ENCODE data around the gene SPACA5B. TPM values are rescaled to one million over a fixed set of nuclear protein-coding genes. Genes with fewer than 3 reads are reported as not detected.
"Not testable (repeated sequence)": the region's sequence is repeated elsewhere in the genome, so short reads cannot be mapped to it uniquely, and the experiment has no call there.

The SPACA5B gene
- total and polyA plus RNA-seq, 12 donors, result not detected

DNA sequence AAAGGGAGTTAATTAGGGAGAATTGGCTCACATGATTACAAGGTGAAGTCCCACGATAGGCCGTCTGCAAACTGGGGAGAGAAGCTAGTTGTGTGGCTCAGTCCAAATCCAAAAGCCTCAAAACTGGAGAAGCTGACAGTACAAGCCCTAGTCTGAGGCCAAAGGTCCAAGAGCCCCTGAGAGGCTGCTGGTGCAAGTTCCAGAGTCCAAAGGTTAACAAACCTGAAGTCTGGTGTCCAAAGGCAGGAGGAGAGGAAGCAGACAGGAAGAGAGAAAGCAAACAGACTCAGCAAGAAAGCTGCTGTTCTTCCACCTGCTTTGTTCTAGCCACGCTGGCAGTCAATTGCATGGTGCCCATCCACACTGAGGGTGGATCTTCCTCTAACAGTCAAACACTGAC, 29.0 kb upstream of the SPACA5B start:
- intact Hi-C loops (cut with DNase I), result no loop called here
- H3K36me3 ChIP-seq, result no peaks in the 10 kb centered on the region
- peaks cover 0 to 9% (median 0%) of the 10 kb centered on the region in 11 donors for H3K9me3 ChIP-seq
- H3K4me1 ChIP-seq, result no peaks in the 10 kb centered on the region
- H3K4me3 ChIP-seq, result no peak overlapping the region
- no peak overlapping the region for H3K27ac ChIP-seq
- 78 to 94% methylated on average over 3 of the region's 3 CpGs for whole genome bisulfite sequencing, 2 donors
- DNase-seq (no peak), ATAC-seq (no peak)
- TF ChIP-seq, protein P1, sequence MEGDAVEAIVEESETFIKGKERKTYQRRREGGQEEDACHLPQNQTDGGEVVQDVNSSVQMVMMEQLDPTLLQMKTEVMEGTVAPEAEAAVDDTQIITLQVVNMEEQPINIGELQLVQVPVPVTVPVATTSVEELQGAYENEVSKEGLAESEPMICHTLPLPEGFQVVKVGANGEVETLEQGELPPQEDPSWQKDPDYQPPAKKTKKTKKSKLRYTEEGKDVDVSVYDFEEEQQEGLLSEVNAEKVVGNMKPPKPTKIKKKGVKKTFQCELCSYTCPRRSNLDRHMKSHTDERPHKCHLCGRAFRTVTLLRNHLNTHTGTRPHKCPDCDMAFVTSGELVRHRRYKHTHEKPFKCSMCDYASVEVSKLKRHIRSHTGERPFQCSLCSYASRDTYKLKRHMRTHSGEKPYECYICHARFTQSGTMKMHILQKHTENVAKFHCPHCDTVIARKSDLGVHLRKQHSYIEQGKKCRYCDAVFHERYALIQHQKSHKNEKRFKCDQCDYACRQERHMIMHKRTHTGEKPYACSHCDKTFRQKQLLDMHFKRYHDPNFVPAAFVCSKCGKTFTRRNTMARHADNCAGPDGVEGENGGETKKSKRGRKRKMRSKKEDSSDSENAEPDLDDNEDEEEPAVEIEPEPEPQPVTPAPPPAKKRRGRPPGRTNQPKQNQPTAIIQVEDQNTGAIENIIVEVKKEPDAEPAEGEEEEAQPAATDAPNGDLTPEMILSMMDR (IDR thresholded peaks at IDR 0.05), result no peak
- H3K27me3 ChIP-seq, result peaks cover 0 to 3% (median 0%) of the 10 kb centered on the region in 7 donors

DNA sequence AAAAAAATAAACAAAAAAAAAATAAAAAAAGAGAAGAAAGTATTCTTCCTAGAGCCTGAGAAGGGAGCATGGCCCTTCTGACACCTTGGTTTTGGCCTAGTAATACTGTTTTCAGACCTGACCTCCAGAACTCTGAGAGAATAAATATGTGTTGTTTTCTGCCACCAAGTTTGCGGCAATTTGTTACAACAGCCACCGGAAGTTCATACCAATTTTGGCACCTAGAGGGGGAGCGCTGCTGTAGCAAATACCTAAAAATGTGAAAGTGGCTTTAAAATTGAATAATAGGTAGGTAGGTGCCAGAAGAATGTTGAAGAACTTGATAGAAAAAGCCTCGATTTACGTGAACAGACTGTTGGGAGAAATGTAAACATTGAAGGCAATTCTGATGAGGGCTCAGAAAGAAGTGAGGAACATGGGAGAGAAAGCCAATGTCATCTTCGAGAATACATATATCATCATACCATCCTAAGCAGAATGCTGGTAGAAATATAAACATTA, 27.5 kb upstream of the SPACA5B start:
- no peak overlapping the region for H3K4me3 ChIP-seq
- no peak overlapping the region for H3K27ac ChIP-seq
- WGBS, 2 donors, result 95 to 98% methylated on average over 6 of the region's 6 CpGs
- intact Hi-C loops (cut with DNase I), result no loop called here
- H3K9me3 ChIP-seq, result peaks cover 0 to 9% (median 0%) of the 10 kb centered on the region in 11 donors
- no peaks in the 10 kb centered on the region for H3K4me1 ChIP-seq
- H3K36me3 ChIP-seq, result no peaks in the 10 kb centered on the region
- no peak for ATAC-seq
- no peak for DNase-seq
- peaks cover 0 to 3% (median 0%) of the 10 kb centered on the region in 7 donors for H3K27me3 ChIP-seq
- TF ChIP-seq, protein P1 (IDR thresholded peaks at IDR 0.05), result no peak

DNA sequence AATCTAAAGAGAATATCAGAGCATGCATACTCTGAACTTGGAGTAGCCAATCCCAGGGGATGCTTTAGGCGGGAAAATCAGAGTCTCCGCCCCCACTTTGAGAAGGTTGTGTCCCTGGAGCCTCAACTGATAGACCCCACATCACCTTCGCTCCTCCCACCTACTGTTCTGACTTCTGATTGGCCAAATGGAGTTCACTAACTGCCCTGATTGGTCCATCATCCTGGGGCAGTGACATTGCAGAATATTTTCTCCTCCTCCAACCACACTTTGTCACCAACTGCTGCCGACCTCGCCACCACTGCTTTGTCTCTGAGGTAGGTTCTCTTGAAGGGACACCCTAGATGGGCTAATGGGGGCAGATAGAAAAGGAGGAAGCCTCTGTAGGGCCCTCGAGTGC, 22.7 kb upstream of the SPACA5B start:
- H3K27me3 ChIP-seq, result no peaks in the 10 kb centered on the region
- DNase-seq (no peak), ATAC-seq (no peak)
- intact Hi-C loops (cut with DNase I), result no loop called here
- TF ChIP-seq, protein P1 (IDR thresholded peaks at IDR 0.05), result no peak
- H3K9me3 ChIP-seq, result no peaks in the 10 kb centered on the region
- H3K4me1 ChIP-seq, result no peaks in the 10 kb centered on the region
- 76 to 91% methylated on average over 6 of the region's 6 CpGs for WGBS, 2 donors
- no peak overlapping the region for H3K27ac ChIP-seq
- H3K36me3 ChIP-seq, result no peaks in the 10 kb centered on the region
- H3K4me3 ChIP-seq, result no peak overlapping the region

DNA sequence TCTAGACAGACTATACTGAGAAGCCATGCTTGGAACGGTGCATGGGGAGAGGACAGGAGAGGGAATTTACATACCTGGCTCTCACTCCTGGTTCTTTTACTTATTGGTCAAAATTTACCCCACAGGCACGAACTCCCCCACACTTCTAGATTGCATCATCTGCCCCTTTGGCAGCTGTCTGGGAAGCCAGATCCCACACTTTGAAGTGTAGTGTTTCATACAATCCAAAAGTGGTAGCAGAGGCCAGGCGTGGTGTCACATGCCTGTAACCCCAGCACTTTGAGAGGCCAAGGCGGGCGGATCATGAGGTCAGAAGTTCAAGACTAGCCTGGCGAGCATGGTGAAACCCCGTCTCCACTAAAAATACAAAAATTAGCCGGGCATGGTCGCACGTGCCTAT, 5.1 kb upstream of the SPACA5B start:
- DNase-seq; H3K4me3 ChIP-seq; H3K4me1 ChIP-seq; H3K27ac ChIP-seq; intact Hi-C loops (cut with DNase I); H3K9me3 ChIP-seq; H3K27me3 ChIP-seq; H3K36me3 ChIP-seq; ATAC-seq: not testable (repeated sequence)
- WGBS, 2 donors, result 78 to 79% methylated on average over 10 of the region's 10 CpGs

DNA sequence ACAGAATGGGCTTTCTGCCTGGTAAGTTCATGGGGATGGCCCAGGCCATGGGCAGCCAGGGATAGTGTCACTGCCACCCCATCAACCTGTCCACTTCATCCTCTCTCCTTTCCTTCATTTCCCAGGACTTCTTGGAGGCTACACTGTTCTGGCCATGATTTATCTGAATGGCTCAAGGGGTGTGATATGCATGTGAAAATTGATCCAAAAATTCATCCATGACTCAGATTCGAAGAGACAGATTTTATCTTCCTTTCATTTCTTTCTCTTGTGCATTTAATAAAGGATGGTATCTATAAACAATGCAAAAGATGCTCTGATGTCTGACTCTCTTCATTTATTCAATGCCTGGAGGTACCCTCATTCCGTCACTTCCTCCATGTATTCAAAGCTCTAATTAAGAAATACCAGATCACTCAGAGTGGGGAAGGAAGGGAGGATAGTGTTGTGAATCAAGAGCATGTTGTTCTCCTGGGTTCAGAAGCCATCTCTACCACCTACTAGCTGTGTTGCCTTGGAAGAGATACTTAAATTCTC, 1.9 kb downstream of the SPACA5B start:
- DNase-seq; H3K4me1 ChIP-seq; H3K27ac ChIP-seq; H3K27me3 ChIP-seq; H3K9me3 ChIP-seq; H3K4me3 ChIP-seq; intact Hi-C loops (cut with DNase I); H3K36me3 ChIP-seq; ATAC-seq: not testable (repeated sequence)
- WGBS, 2 donors, result no CpG with 5 or more reads among the region's 2 CpGs

DNA sequence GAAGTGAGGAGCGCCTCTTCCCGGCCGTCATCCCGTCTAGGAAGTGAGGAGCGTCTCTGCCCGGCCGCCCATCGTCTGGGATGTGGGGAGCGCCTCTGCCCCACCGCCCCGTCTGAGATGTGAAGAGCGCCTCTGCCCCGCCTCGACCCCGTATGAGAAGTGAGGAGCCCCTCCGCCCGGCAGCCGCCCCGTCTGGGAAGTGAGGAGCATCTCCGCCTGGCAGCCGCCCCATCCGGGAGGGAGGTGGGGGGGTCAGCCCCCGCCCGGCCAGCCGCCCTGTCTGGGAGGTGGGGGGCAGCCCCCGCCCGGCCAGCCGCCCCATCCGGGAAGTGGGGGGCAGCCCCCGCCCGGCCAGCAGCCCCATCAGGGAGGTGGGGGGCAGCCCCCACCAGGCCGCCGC, 8.7 kb downstream of the SPACA5B start:
- DNase-seq; H3K4me3 ChIP-seq; intact Hi-C loops (cut with DNase I); H3K4me1 ChIP-seq; H3K36me3 ChIP-seq; H3K27ac ChIP-seq; H3K27me3 ChIP-seq; ATAC-seq; H3K9me3 ChIP-seq: not testable (repeated sequence)
- WGBS, 2 donors, result 95 to 98% methylated on average over 4 to 25 of the region's 33 CpGs

DNA sequence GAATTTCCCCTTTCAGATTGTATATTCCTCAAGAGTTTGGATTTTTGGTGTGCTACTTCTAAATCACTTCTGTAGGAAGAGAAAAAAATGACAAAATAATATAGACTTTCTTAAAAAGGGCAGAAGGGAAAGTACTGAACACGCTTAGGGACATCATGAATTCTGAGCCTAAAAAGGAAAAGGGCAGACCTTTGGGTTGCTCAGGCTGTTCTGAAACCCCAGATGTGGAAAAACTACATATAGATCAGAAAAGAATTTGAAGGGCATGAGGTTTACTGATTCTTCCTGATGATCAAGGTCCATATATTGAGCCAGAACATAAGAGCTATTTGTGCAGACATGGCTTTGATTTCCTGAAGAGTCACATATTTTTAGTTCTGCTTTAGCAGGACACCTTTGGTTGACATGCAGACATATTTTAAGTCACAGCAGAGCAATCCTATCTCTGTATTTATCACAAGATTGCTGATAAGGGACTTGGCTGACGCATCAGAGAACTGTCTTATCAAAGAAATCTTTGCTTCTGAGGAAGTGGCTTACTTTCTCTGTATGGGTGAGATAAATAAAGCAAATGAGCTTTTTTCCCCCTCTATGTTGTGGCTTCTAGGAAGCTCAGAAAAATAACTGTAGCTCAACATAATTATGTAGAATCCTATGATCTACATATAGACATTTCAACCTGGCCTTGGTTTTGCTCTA, 11.5 kb downstream of the SPACA5B start:
- intact Hi-C loops (cut with DNase I); H3K4me3 ChIP-seq; H3K9me3 ChIP-seq; H3K27ac ChIP-seq; ATAC-seq; DNase-seq; H3K36me3 ChIP-seq; H3K4me1 ChIP-seq: not testable (repeated sequence)
- WGBS, 2 donors, result no CpG with 5 or more reads among the region's 2 CpGs
- H3K27me3 ChIP-seq, result peaks cover 0 to 15% (median 0%) of the 10 kb centered on the region in 7 donors

DNA sequence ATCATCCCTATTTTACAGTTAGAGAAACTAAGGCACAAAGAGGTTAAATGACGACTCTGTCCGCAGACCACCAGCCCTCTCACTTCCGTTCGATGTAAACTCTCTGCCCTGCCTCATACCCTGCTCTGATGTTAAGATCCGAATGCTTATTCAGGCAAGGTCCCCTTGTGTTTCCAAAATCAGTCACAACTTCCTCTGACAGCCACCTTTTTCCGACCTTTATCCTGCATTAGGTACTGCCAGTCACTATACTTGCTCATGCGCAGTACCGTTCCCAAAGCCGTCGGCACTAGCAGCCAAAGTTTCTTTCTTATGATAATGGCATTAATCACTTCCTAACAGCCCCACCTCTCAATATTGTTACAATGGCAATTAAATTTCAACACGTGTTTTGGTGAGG, 12.3 kb downstream of the SPACA5B start:
- DNase-seq; H3K27ac ChIP-seq; H3K4me1 ChIP-seq; intact Hi-C loops (cut with DNase I); H3K9me3 ChIP-seq; H3K4me3 ChIP-seq; H3K36me3 ChIP-seq: not testable (repeated sequence)
- H3K27me3 ChIP-seq, result peaks cover 0 to 15% (median 0%) of the 10 kb centered on the region in 7 donors
- 51 to 60% methylated on average over 10 to 11 of the region's 11 CpGs for whole genome bisulfite sequencing, 2 donors
- ATAC-seq, result peak in 1 of 8 donors; percentile 35
